ENCODE data around the gene EIF4H.
A peak's percentile ranks its signal among the peaks of the same experiment; 100 is the strongest.

DNA sequence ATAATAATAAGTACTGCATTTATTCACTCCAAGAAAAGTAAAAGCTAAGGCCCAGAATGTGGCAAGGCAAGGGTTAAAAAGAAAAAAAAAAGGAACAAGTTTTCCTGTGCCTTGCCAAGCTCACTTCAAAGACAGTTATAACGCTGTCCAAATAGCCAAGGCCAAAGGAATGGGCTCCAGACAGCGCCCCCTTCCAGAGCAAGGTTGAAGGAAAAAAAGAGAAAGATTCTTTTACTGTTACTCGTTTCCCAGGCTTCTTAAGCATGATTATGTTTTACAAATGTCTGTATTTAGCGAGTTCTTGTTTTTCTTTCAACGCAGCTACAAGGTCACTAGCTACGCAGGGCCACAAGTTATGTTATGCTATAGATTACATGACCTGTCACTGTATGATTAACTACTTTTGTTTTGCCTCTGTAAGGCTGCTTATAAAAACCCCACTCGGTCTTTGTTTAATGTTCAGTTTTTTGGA lies 9.1 kb upstream of the EIF4H start:
- TF ChIP-seq, protein P1, sequence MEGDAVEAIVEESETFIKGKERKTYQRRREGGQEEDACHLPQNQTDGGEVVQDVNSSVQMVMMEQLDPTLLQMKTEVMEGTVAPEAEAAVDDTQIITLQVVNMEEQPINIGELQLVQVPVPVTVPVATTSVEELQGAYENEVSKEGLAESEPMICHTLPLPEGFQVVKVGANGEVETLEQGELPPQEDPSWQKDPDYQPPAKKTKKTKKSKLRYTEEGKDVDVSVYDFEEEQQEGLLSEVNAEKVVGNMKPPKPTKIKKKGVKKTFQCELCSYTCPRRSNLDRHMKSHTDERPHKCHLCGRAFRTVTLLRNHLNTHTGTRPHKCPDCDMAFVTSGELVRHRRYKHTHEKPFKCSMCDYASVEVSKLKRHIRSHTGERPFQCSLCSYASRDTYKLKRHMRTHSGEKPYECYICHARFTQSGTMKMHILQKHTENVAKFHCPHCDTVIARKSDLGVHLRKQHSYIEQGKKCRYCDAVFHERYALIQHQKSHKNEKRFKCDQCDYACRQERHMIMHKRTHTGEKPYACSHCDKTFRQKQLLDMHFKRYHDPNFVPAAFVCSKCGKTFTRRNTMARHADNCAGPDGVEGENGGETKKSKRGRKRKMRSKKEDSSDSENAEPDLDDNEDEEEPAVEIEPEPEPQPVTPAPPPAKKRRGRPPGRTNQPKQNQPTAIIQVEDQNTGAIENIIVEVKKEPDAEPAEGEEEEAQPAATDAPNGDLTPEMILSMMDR (IDR thresholded peaks at IDR 0.05): peak; percentile 58
- TF ChIP-seq EZH2 (IDR thresholded peaks at IDR 0.05): no peak
